HG03139 (cell line): Measurements from ENCODE around the gene COL4A2.

Source experiments
- ATAC-seq: cut with Tn5 transposase; IDR thresholded peaks from one replicate; pipeline ENCODE4 v1.9.1; 2021; ENCODE audit not compliant: unreplicated experiment

The COL4A2 gene

DNA sequence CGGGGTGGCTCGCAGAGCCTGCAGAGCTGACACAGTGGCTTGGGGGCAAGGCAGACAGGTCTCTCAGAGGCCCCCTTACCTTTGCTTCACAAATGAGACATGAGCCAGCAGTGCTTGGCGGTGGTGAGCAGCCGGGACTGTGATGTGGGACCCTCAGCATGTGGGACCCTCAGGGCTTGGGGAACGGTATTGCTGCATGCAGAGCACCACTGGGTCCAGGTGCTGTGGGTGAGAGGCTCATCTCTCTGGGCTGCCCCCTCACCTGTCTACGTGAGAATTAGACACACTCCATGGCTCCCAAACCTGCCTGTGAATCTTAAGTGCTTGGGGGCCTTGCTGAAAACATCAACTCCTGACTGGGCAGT is 106.6 kb downstream of the COL4A2 start:
- no peak for ATAC-seq

DNA sequence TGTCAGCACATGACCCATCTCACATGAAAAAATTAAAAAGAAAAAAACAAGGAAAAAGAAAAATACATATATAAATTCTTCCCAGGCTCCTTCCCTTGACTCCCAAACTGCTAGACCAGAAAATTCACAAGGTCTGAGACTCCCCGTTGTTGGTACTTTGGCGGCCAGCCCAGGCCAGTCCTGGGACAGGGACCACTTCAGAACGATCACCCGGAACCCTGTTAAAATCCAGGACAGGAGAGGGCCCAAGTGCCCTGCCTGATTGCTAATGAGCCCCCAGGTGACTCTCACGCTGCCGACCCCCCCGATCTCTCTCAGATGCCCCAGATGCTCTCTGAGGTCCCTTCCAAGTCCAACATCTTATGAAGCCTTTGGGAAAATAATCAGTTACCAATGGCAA is 107.2 kb downstream of the COL4A2 start:
- ATAC-seq = no peak

- ATAC-seq = no peak
Measured at GRCh38 chr13:110414931-110415330, 107.8 kb downstream of the COL4A2 start.

GRCh38 chr13:110415669-110416068 is 108.6 kb downstream of the COL4A2 start:
- ATAC-seq = no peak

DNA sequence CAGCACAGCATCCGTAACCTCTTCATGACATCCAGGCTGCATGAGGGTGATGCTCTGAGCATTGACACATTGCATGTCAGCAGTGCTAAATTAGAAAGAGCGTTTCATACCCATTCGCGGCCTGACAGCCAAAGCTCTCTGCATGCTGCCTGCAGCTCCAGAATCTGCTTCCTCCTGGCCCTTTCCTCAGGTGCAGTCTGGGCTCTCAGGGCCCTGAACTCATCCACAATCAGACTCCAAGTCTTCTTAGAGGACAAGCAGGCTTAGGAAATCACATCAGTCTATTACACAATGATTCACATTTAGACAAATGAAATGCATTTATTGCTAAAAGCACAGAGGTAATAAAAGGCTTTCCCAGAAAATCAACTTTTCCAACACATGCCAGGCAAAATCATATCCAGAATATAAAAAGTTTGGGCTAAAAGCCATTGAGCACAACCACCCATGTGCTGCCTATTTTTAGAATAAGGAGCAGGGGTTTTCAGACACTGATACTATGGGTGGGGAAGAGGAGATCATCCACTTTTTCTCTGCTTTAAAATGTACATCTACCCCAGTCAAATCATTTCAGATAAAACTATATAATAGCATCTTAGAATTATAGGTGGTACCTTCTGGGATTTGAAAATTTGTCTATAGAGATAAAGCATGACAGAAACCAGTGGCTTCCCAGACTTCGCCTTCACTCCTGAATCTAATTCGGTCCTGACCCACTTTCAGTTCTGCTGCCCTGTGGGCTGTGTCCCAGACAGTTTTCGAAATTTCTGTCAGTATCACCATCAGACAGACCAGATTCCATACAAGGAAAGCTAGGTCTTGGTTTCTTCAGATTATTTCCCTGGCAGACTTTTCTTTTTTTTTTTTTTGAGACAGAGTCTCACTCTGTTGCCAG is 109.3 kb downstream of the COL4A2 start:
- ATAC-seq = no peak

GRCh38 chr13:110418944-110419343 is 111.9 kb downstream of the COL4A2 start:
- ATAC-seq = no peak

GRCh38 chr13:110419381-110419791 is 112.3 kb downstream of the COL4A2 start:
- no peak for ATAC-seq

DNA sequence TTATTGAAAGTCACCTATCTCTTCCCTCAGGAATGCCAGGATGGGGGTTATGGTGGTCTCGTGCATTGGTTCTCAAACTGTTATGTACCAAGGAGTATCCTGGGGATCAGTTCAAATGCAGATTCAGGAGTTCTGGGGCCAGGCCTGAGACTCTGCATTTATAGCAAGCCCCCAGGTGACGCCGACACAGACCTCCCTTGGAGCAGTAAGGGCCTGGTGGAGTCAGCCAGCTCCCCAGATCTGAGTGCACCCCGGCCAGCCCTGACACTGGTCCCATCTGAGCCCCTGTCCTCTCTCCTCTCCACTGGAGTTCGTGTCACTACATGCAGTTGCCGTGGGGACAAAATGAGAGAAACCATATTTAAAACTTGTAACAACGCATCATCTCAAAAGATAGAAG is 112.9 kb downstream of the COL4A2 start:
- ATAC-seq = no peak

GRCh38 chr13:110420626-110421025 is 113.5 kb downstream of the COL4A2 start:
- ATAC-seq = no peak

DNA sequence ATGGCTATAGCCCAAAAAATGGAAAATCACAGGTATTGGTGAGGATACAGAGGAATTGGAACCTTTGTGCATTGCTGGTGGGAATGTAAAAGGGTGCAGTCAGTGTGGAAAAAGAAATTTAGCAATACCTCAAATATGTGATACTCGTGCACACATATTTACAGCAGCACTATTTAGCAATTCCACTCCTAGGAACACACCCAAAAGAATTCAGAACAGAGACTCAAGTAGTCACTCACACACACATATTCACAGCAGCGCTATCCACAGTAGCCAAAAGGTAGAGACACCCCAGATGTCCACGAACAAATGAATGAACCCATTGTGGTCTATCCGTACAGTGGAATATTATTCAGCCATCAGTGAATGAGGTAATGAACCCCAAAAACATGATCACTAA is 114.0 kb downstream of the COL4A2 start:
- no peak for ATAC-seq

GRCh38 chr13:110421696-110422385 is 114.8 kb downstream of the COL4A2 start:
- no peak for ATAC-seq

DNA sequence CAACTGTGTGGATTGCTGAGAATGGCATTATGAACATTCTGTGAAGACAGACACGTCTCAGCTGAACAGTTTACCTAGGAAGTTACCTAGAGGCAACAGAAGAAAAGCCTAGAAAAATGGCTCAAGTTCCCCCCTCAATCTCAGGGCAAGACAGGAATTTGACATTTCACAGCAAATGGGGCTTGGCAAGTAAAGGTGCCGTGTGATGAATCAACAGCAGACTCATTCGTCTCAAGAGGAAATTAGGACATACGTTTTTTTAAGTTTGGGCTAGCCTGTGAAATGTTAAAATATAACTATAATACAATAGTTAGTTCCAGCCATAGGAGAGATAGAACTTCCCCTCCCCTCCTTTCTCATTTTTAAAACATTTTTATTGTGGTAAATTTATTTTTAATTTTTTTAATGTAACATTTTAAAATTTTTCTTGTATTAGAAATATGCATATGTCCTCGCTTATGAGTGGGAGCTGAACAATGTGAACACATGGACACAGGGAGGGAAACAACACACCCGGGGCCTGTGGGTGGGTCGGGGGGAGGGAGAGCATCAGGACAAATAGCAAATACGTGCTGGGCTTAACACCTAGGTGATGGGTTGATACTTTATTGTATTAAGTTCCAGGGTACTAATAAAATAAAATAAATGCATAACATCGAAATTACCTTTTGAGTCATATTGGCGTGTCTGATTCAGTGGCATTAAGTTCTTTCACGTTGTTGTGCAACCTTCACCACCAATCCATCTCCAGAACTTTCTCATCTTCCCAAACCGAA is 116.0 kb downstream of the COL4A2 start:
- no peak for ATAC-seq

DNA sequence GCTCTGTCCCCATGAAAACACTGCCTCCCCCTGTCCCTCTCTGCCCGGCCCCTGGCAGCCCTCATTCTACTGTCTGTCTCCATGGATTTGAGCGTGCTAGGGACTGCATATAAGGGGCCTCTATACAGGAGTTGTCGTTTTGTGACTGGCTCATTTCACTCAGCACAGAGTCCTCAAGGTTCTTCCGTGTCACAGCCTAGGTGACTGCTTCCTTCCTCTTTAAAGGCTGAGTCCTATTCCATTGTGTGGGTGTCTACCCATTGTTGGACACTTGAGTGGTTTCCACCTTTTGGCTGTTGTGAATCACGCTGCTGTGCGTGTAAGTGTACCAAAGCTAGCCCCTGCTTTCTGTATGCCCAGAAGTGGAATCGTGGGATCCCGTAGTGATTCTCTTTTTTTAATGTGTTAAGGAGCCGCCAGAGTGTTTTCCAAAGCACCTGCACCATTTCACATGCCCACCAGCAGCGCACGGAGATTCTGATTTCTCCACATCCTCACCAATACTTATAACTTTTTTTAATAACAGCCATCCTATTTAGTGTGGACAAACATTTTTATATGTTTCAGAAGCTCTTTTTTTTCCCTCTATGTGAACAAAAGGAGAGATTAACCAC is 116.7 kb downstream of the COL4A2 start:
- no peak for ATAC-seq

DNA sequence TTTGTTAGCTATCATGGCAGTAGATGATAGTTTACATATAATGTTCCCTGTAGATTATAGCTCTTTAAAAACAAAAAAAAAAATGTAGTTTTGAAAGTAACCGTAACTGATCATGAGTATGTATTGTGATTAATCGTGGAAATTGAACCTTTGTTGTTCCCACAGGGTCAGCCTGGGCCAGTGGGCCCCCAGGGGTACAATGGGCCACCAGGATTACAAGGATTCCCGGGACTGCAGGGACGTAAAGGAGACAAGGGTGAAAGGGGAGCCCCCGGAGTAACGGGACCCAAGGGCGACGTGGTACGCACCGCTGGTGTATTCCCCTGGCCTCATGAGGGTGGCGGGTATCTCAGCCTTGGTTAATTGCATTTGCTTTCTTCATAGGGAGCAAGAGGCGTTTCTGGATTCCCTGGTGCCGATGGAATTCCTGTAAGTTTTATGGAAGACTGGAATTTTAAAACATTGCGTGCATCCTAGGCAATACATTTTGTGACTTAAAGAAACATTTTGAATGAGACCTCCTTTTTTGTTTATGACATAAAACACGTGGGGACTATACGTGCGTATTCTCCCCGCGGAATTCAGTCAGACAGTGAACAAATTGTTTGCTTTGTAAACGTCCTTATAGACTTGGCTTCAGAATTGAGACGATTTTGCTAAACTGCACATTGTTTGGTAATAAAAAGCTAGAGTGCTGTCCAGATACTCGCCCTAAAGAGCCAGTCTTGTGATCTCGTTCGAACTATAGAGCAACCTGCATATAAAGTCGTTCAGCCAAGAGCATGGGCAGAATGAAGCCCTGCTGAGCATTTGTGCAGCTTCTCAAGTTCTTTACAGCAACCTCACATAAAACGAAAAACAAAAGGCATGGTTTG is 117.7 kb downstream of the COL4A2 start:
- no peak for ATAC-seq

GRCh38 chr13:110425444-110425780 is 118.3 kb downstream of the COL4A2 start:
- ATAC-seq = no peak

DNA sequence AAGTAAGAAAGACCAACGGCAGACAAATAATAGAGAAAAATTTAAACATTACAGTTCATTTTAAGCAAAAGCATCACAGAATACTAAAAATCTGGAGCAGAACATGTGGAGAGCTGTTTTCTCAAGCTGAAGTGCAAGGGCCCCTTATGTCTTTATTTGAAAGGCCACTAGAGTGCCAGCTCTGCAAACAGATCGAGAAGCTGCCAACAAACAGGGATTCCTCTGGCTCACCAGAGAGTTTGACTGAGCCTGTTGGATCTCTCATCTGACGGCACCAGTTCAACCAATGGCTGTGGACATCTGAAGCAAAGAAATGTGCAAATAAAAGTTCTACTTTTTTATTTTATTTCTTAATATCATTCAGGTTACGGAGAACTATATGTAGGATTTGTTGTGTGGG is 119.7 kb downstream of the COL4A2 start:
- ATAC-seq = no peak

- no peak for ATAC-seq
Measured at GRCh38 chr13:110428313-110428712, 121.2 kb downstream of the COL4A2 start.

- ATAC-seq = no peak
Measured at GRCh38 chr13:110430391-110431336, 123.6 kb downstream of the COL4A2 start.
